HTR-8/SVneo (cell line): ENCODE measurements around the gene SETD3.

Source experiments
- DNase-seq: peaks from one replicate; pipeline ENCODE4 v3.0.0; 2011; ENCODE audit warnings: low spot score, mixed read lengths; ENCODE audit not compliant: insufficient read length
- FAIRE-seq: peaks from 2 replicates; lab custom pipeline; 2011; peaks lifted over from hg19 to GRCh38; lab: Jason Lieb, UNC

SETD3 gene

DNA sequence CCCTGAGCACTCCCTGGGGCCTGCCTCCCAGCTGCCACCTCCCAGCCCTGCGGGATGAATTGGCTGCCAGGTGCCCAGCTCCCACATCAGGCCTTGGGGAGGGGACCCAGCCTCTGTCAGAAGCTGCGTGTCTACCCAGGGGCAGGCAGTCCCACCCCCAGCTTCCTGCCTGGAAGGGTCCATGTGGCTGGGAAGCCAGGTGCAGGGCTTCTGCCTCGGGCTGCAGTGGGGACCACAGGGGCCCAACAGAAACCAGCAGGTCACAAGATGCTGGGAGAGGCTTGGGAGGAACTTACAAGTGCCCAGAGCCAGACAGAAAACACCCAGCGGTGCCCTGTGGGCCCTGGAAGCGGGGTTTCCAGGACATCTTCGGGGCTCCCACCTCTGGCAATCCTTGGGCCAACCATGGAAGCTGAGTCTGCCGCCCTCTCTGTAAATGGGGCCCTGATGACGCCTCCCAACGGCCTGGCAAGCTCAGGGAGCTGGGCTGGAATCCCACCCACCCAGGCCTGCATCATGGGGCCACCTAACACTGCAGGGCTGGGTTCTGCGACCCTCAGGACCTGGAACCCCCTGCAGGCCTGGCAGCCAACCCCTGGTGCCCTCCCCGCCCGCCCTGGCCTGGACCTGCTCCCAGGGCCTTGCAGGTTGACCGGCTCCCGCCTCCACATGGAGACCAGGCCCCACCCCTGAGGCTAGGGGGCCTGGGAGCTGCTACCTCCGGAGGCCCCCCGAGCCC is 37.2 kb upstream of the SETD3 start:
- FAIRE-seq (no peak), DNase-seq (no peak)

DNA sequence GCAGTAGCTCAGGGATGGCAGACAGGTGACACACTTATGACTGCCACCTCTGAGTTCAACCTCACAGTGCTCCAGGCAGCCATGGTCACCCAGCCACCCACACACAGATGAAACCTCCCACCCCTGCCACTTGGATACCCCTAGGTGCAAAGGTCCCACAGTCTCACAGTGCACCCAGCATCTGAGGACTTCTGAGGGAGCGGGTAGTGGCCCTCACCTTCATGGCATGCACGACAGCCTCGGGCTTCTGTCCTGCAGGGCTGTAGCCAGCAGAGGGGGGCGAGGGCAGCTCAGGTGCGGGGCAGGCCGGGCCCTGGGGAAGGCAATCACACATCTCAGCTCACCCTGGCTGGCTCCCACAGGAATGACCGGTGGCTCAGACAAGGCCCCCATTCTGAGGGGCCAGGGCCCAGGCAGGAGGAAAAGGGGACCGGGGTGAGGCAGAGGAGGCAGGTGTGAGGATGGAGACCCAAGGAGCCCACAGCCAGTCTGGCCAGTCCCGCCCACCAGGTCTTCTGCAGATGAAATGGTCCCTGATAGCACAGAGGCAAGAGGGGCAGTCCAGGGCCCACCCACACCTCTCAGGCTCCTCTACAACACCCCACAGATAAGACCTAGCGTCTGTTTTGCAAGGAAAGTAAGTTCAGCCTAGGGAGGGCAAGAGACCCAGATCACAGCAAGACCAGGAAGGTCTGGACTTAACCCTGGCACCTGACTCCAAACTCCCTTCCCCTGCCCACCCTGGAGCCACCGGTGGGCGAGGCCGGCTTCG is 36.4 kb upstream of the SETD3 start:
- no peak for DNase-seq
- no peak for FAIRE-seq

DNA sequence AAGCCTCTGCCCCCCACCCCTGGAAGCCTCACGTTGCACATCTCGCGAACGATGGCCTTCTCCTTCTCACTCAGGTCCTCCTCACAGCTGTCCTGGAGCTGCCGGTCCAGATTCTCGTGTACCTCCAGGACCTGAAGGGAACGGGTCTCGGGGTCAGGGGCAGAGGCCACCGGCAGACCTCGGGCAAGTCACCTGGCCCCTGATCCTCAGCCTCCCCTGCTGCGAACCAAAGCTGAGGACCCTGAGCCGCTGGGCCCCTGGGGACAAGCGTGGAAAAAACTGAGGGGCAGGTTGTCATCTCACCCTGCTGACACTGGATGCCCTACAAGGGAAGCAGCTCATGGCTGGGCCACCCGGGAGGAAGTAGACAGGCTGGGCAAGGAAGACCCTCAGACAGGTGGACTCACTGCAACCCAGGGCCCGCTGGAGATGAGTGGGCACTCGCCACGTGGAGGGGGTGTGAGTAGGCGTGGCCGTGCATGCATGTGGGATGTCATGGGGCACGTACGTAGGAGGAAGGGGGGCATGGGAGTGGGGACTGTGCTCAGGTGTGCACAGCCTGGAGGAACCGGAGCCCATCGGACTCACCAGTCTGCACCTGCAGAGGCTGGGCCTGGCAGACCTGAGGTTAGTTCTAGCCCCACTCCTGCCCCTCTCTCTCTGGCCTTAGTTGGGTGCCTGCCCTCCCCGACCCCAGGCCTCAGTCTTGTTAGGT is 35.7 kb upstream of the SETD3 start:
- DNase-seq, result no peak
- FAIRE-seq, result no peak

DNA sequence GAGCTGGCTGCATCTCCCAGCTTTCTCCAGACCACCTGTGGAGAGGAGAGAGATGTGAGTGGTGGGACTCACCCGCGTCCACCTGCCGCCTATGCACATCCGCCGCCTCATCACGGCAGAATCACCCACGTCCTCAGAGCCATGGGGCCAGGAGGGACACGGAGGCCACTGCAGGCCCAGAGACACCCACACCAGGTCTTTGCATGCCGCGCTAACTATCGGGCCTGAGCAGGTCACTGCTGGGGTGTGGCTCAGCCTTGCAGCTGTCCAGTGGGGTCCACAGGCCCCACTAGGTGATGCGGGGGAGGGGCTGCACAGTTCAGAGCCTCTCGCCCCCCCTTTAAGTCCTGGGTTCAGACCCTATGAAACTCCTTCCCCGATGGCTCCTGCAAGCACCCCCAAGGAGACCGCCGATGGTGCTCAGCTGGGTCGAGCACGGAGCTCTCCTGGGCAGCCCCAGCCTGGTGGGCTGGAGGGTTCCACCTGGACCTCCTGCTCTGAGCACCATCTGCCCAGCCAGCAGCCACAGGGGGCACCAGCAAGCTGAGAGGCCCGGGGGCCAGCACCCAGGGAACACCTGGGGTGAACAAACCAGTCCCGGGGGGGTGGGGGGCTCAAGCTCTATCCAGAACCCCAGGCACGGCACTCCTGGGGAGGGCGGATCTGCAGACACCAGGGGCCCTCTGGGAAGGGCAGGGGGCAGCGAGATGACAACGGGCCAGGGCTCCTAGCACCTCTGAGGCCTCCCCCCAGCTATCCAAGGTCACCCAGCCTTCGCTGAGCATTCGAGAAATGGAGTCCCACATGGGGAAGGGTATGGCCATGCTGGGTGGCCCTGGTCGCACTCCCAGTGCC is 34.9 kb upstream of the SETD3 start:
- DNase-seq, result no peak
- FAIRE-seq, result no peak

DNA sequence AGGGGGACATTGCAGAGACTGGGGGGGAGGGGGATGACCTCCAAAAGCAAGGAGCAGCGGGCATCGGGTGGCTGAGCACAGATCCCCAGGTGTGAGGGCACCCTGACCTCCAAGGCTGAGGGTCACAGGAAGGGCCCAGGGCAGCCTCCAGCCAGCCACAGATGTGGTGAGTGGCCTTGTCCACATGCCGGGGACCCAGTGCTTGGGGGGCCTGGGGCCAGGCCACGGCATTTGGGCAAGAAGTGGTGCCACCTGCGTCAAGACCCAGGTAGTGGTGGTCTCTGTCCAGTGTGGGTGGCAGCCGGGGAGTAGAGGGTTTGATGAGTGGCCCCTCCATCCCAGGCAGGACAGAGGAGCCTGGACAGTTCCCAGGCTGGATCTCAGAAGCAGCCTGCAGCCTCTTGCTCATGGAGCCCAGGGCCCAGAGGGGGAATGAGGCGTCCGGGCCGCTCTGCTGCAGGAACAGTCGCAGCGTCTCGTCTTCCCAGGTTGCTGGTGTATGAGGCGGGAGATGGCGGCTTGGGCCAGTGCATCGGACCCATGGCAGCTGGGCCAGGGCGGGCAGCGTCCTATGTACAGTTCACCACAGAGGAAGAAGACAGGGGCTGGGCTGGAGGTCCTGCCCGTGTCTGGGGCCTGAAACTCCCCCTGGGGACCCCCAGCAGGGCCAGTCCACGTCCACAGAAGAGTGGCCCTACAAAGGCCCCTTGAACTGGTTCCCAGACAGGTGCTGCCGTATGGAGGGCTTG is 34.1 kb upstream of the SETD3 start:
- FAIRE-seq (no peak), DNase-seq (no peak)

DNA sequence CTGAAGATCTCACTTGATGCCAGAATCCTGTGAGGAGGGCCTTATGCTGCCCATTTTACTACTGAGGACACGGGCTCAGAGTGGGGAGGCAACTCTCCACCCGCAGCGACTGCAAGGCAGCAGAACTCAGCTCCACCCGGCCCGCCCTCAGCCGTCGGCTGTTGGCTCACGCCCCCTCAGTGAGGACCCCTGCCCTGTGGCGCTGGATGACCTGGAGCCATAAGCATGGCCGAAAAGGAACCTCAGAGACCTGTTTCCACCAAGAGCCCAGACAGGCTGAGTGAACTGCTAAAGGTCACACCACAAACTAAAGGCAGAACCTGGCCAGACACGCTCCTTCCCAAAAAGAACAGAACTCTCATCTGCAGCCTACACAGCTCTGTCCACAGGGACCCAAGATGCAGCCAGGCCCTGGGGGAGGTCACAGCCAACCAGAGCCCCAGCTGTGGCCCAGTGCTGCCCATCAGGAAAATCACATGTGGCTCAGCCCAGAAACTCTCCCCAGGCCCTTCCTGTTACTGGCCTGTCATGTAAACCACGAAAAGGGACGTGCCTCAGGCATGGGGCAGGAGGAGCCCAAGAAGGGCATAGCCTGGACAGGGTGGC is 33.4 kb upstream of the SETD3 start:
- FAIRE-seq (no peak), DNase-seq (no peak)

DNA sequence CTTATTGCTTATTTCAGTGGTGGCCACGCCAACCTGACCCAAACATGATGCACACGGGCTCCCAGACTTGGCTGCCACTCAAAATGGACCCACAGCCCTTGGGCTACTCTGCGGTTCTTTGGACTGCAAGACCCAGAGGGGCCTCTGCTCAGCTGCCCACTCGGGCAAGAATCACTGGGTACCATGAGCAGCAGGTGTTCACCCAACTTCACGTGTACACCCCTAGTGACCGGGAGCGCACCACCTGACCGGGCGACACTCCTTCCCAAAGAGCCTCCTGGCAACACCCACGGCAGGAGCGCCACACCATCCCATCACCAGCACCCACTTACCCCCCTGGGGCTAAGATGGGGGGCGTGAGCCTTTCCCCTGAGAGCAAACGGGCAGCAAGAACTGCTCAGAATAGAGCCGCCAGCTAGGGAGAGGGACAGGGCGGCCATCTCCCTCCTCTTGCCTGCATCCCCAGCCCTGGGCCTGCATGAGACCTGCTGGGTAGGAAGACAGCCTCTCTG is 32.6 kb upstream of the SETD3 start:
- FAIRE-seq (no peak), DNase-seq (no peak)

DNA sequence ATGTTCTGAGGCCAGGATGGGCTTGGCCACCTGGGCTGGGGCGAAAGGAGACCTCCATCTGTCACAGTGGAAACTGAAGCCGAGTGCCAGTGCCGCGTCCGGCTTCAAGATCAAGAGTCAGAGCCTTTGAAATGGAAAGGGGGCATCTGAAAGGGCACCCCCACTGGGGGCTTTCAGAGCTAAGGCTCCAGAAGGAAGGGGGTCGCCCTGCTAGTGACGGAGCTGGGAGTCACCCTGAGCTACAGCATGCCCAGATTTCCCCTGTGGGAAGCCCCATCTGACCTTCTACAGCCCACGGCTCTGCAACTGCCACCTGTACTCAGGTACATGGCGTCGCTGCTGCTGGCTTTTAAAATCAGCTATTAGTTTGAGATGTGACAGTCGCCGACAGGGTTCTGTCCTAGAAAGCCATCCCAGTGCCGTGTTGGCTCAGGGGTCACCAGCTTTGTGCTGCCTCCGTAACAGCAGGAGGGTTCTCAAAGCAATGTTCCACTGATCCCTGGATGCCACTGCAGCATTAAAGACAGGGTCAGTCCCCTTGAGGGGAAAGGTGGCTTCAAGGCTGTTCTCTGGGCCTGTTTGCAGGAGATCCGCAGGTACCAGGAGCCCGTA is 32.0 kb upstream of the SETD3 start:
- no peak for DNase-seq
- FAIRE-seq, result no peak

DNA sequence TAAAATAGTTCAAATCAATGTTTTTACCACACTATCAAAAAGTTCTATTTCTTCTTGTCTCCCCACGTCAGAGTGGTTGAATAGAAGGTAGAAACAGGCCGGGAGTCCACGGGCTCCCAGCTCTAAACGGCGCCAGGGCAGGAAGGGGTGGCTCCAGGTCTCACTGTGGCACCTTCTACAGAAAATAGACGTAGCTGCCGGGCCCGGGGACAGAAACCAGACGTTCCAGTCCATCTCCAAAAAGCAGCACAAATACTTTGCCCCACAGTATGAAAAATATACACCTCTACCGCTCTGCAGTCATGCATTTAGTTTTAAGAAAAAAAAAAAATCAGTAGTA is 31.4 kb upstream of the SETD3 start:
- FAIRE-seq, result no peak
- DNase-seq, result no peak

DNA sequence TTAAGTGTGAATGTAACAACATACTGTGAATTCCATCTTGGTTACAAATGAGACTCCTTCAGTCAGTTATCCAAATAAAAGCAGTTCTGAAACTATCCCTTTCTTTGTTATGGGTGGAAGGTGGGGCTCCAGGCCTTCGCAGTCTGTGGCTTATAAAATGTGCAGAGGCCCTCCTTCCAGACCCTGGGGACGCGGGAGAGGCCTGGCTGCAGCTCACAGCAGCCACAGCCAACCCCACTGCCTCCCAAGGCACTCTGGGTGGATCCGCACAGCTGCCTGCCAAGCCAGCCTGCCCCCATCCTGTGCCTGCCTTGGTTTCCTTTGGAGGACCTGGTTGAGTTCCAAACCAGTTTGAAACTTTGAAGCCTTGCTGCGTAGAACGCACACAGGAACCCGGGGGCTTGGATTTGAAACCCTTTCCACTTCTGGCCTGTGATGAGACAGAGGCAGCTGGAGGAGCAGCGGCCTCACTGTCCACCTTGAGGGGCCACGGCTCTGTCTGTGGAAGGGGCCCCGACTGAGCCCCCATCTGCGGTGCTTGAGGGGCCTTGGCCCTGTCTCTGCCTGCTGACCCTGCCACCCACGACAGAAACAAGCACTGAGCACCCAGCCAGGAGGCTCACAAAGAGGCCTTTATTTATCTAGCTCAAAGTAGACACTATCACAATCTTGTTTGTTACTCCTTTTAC is 30.9 kb upstream of the SETD3 start:
- no peak for FAIRE-seq
- no peak for DNase-seq

DNA sequence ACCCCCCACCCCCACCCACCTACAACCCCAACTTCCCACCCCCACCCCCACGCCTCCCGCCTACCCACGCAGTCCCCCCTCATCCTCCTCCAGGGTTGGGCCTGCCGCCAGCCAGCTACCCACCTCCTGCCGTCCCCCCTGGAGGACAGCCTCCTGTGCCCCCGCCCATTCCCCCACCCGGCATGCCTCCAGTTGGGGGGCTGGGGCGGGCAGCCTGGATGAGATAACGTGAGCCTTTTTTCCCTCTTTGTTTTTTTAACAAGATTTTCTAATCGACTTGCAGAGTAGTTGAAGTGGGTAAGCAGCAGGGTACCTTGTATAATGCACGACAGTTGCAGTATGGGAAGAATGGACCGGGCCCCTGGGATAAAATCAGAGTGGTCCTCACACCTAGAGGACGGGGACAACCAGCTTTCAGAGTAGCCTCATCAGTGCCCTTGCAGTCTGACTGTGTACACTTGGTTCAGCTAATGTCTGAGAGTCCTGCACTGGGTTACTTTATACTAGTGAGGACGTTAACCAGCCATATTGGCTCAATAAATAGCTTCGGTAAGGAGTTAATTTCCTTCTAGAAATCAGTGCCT is 30.0 kb upstream of the SETD3 start:
- no peak for FAIRE-seq
- no peak for DNase-seq

DNA sequence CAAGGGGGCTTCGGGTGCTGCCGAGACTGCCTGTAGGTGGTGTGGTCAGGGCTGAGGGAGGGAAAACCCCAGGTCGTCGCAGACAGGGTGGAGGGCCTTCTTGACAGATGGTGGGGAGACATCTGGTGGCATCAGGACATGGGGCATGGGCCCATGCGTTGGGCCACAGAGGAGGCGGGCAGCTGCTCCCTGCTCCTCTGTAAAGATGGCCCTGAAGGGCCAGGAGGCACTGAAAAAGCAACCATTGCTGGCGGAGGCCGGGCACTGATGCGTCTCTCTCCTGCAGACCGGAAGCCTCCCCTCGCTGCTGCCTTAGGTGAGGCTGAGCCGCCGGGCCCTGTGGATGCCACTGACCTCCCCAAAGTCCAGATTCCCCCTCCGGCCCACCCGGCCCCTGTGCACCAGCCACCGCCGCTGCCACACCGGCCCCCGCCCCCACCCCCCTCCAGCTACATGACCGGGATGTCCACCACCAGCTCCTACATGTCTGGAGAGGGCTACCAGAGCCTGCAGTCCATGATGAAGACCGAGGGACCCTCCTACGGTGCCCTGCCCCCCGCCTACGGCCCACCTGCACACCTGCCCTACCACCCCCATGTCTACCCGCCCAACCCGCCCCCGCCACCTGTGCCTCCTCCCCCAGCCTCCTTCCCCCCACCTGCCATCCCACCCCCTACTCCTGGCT is 29.4 kb upstream of the SETD3 start:
- DNase-seq, result no peak
- no peak for FAIRE-seq

DNA sequence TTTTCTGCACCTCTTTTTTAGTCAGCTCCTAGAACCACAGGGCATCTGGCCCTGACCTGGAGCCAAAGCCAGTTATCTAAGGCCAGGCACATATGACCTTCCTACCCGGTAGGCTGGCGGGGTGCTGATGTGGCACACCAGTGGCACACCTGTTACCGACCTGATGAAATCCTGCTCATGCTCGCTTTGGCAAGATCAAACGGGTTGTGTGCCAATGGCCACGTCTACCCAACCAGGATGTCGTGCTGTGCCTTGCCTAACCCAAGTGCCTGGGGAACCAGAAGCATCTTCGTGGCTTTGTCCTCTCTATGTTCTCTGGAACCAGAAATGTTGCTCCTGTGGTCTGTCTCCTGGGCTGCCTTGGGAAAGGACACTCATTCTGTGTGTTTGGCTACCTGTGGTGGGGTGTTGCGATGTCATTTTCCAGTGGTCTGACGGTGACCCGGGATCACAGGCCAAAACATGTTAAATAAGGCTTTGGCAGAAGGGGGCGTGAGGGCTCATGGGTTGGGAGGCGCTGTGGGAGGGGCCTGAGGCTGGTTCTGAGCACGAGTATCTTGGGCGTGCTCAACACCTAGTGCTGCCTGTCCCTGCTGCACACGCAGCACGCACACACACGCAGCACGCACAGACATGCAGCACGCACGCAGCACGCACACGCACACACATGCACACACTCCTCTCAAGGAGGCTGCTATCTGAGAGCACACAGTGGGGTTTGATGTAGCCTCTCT is 28.4 kb upstream of the SETD3 start:
- DNase-seq (no peak), FAIRE-seq (peak; percentile 72)

DNA sequence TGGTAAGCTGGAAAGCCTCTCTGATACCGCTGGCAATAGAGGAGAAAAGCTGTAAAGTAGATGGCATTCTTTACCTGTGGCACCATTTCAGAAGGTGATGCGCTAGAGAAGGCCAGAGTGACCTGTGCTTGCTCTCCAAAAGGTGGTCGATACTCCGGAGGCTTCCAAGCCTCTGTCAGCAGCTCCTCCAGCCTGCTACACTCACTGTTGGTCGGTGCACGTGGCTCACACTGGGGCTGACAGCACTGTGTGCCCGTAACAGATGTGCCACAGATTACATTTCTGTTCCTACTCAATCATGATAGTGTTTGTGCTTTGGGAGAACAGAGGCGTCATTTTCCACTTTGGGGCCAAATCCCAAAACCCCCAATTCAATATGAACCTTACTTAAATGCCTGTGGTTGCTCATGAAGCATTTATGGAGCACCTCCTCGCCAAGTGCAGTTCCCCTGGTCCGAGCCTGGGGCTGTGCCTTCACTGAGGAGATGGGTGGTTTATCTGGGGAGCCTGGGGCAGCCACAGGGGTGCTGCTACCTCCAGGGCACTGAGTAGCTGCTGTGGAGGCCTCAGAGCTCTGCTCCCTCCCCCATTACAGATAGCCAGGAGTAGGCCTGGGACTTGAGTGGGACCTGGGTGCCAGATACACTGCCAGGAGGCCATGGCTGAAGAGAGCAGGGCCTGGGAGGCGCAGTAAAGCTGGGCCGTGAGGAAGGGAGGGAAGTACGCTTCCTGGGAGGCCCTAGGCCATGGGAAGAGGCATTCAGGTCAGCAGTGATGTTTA is 27.4 kb upstream of the SETD3 start:
- no peak for FAIRE-seq
- DNase-seq, result no peak

DNA sequence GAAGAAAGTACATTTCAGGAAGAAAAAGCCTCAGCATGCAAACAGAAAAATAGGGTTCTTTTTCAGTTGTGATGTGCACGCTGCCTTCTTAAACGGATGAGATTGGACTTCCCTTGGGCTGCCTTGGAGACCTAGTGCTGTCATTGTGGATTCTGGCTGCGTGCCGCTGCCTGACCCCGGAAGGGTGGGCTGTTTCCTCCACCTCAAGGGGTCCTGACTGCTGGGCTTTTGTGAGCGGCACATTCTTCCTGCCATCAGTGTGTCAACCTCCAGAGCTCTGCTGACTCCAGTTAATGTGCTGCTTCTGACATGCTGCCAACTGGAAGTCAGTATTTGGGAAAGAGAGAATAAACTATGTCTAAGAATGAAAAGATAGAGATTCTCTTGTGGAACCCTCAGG is 25.6 kb upstream of the SETD3 start:
- DNase-seq (no peak), FAIRE-seq (no peak)

DNA sequence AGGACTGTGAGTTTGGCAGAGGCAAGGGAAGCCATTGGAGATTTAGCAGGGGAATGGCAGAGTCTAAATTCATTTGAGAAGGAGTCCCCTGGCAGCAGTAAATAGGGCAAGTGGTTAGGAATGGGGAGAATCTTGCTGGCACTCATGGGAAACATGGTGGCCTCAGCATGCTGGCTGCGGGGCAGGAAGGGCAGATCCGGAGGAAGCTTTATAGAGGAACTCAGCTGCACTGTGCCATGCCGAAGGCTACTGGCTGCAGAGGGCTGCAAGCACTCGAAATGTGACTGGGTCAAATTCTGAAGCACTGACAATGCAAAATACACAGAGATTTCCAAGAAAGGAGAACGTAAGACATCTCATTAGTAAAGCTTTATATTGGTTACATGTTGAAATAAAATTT is 24.4 kb upstream of the SETD3 start:
- FAIRE-seq (no peak), DNase-seq (no peak)
